Psoas muscle (tissue), 8 donors: ENCODE measurements around the gene TAF15. TPM values are rescaled to one million over a fixed set of nuclear protein-coding genes. Genes with fewer than 3 reads are reported as not detected.

Source experiments
- ATAC-seq, 4 donors: fragments of 200-7000 bp; cut with Tn5 transposase; one replicate each; pipeline ENCODE4 v1.9.1; 2020; ENCODE audit warnings: moderate library complexity in 3 of 4, mild to moderate bottlenecking in 2 of 4
- DNase-seq, 2 donors: peaks; one replicate each; pipeline ENCODE4 v3.0.0-alpha.2; 2020
- H3K27ac ChIP-seq: fragments of 200-600 bp; one replicate; pipeline ENCODE4 v1.8.0; 2022
- H3K27me3 ChIP-seq, 3 donors: fragments of 200-600 bp in 1 of 3; one replicate each; pipeline versions ENCODE4 v1.6.1 to v1.8.0; 2013 to 2022; ENCODE audit warnings: low read length in 2 of 3, mild to moderate bottlenecking in 2 of 3, moderate library complexity in 1 of 3; ENCODE audit not compliant: insufficient read depth in 3 of 3
- H3K36me3 ChIP-seq, 2 donors: fragments of 200-600 bp in 1 of 2; one replicate each; pipeline versions ENCODE4 v1.6.1 to v1.8.0; 2013 to 2022; ENCODE audit warnings: low read depth in 1 of 2, mild to moderate bottlenecking in 1 of 2, moderate library complexity in 1 of 2; ENCODE audit not compliant: insufficient read depth in 1 of 2
- H3K4me1 ChIP-seq: fragments of 200-600 bp; one replicate; pipeline ENCODE4 v1.8.0; 2022
- H3K4me3 ChIP-seq: fragments of 200-600 bp; one replicate; pipeline ENCODE4 v1.8.0; 2022; ENCODE audit warnings: mild to moderate bottlenecking
- H3K9me3 ChIP-seq: fragments of 200-600 bp; one replicate; pipeline ENCODE4 v1.8.0; 2022
- WGBS, 3 donors: extraction: QIAGEN DNeasy Blood & Tissue Kit; methylation state at CpG; one replicate each; pipeline versions ENCODE4 v1.1.6 to v1.1.7; 2013; 5-methylcytosine and 5-hydroxymethylcytosine counted together
- intact Hi-C, 2 donors: fragments of 100-400 bp; cut with DNase I; formaldehyde crosslinking; loops; one replicate each; pipeline versions ENCODE4 v1.11.0 to v1.14.2; 2022
- long read RNA-seq, 2 donors: library from polyadenylated mRNA; unstranded; transcript quantifications; one replicate each; pipeline ENCODE4 v2.0.0, GENCODE V29; 2021
- polyA plus RNA-seq, 3 donors: library from polyadenylated mRNA; stranded (reverse); fragments of 200-250 nt; gene quantifications; one replicate each; pipeline ENCODE4 v1.2.3, GENCODE V29; 2013
- total RNA-seq, 4 donors: library from RNA; stranded (reverse); fragmentation: NEBNext Ultra II Directional in 2 of 4; extraction: Animal tissue kit (Norgen Biotek cat#: 25700) in 2 of 4; gene quantifications; one replicate each; pipeline versions ENCODE4 v1.2.1 to v1.2.4, GENCODE V29; 2021 to 2023
- TF ChIP-seq, protein P1 (sequence below): fragments of 200-600 bp; IDR thresholded peaks from one replicate; pipeline ENCODE4 v1.8.0; 2022; ENCODE audit warnings: antibody characterized with exemption
- donor health status: healthy with polysubstance abuse.
- donor health status: DM: no; HTN: no; CAD: no; lungs with moderate emphysema.
- donor health status: Bipolar disorder and iron deficiency.
- donor health status: healthy.
- donor health status: DM: yes; HTN: yes; CAD: no.
- donor health status: DM: no; HTN: no; CAD: no.
- donor health status: DM: no; HTN: no; CAD: no.
- donor health status: DM: yes; HTN: yes; CAD: no.

TAF15 gene
- total RNA-seq (100 to 1,000 TPM; 101 to 141 (median 125) TPM), polyA plus RNA-seq (100 to 1,000 TPM in 1 of 3 donors, 10 to 100 TPM in 2; 51.9 to 105 (median 65.2) TPM)
- long read RNA-seq, donor 1, partial matches to known transcripts, result 0 of 1 reads
- long read RNA-seq, donor 1, other reads (novel, unspliced or antisense), result 1 of 1 reads
- long read RNA-seq, donor 2, partial matches to known transcripts, result 1 of 12 reads
- long read RNA-seq, donor 2, other reads (novel, unspliced or antisense), result 9 of 12 reads

DNA sequence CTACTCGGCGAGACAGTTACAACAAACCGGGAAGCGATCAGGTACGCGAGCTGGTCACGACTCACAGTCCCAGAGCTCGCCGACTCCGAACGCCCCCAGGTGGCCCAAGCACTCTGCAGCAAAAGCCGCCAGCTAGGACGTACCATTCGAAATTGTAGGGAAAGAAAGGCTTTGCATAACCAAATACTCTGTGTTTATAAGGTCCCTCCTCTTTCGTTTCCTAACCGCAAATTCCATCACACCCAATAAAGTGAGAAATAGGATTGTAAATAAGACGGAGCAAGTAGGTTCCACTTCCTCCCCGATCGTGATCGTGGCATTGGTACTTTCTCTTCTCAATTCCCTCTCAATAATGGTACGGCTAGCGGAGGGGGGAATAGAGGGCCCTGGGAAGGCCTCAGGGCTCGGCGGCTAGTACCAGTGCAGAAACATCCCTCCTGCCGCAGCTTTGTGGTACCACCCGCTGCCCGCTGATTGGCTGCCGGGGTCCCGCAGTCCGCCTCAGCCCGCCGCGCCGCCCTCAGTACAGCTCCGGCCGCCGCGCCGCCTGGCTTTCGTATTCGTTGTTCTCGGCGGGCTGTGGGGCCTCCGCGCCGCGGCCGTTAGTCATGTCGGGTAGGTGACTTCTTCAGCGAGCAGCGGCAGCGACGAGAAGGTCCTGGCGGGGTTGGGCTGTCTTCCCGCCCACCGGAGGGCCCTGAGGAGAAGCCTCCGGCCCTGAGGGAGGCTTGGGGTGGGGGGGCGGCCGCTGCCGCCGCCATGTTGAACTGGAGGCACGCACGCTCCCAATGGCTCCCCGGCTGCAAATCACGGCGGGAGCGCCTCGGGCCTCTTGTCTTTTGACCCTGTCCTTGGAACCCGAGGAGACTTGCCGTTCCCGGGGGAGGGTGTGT lies at the start of gene TAF15:
TSS of gene TAF15 (plus strand) at position 523 of the 893 bp plus-strand sequence. CDS start at position 609, 86 bp downstream.
- TF ChIP-seq, protein P1, sequence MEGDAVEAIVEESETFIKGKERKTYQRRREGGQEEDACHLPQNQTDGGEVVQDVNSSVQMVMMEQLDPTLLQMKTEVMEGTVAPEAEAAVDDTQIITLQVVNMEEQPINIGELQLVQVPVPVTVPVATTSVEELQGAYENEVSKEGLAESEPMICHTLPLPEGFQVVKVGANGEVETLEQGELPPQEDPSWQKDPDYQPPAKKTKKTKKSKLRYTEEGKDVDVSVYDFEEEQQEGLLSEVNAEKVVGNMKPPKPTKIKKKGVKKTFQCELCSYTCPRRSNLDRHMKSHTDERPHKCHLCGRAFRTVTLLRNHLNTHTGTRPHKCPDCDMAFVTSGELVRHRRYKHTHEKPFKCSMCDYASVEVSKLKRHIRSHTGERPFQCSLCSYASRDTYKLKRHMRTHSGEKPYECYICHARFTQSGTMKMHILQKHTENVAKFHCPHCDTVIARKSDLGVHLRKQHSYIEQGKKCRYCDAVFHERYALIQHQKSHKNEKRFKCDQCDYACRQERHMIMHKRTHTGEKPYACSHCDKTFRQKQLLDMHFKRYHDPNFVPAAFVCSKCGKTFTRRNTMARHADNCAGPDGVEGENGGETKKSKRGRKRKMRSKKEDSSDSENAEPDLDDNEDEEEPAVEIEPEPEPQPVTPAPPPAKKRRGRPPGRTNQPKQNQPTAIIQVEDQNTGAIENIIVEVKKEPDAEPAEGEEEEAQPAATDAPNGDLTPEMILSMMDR, result peak; percentile 72
- H3K4me3 ChIP-seq, result peak within 1 kb of the TSS; percentile 87
- peaks cover 20% of the 10 kb centered on the region for H3K4me1 ChIP-seq
- 0 to 1% (median 0%) methylated on average over 63 to 71 of the region's 71 CpGs for WGBS, 3 donors
- no peaks in the 10 kb centered on the region for H3K36me3 ChIP-seq
- intact Hi-C loops, result loop anchor here (1.0 to 2.0 kb wide), 2 partner anchors 42 to 45 kb away; no protein-coding TSS in a partner anchor
- H3K9me3 ChIP-seq, result no peaks in the 10 kb centered on the region
- H3K27ac ChIP-seq, result peak within 1 kb of the TSS; percentile 92
- ATAC-seq (peak; percentile 96 to 99 (median 98)), DNase-seq (peak; percentile 95 to 97)
- no peaks in the 10 kb centered on the region for H3K27me3 ChIP-seq

DNA sequence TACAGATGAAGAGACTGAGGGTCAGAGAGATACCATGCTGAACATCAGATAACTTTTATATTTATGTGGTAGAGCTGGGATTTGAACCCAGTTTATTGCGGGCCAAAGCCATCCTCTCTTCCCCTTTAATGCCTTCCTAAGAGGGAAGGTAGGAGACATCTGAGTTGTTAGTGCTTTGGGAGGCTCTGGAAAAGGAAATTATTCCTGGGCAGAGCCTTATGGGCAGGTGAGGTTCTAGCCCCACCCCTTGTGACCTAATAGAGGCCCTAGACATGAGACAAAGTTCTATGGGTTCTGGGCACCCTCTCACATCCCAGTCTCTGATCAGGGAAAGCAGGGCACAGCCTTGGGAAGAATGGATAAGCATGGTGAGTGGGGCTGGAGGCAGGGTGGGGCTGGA lies 48.7 kb upstream of the TAF15 start, which contains the start of gene C17orf50:
TSS of gene C17orf50 (plus strand) at position 301 of the 400 bp plus-strand sequence. CDS start at position 356, 55 bp downstream.
- Histone ChIP-seq H3K27me3 (no peaks in the 10 kb centered on the region), H3K9me3 (no peaks in the 10 kb centered on the region), H3K36me3 (no peaks in the 10 kb centered on the region), H3K4me3 (no peak within 1 kb of the TSS), H3K4me1 (peaks cover 6% of the 10 kb centered on the region), H3K27ac (no peak within 1 kb of the TSS)
- ATAC-seq, result no peak
- WGBS, 3 donors, result 64 to 95% (median 94%) methylated on average over 1 of the region's 1 CpG
- TF ChIP-seq, protein P1, result no peak
- DNase-seq, result no peak
- intact Hi-C loops, result no loop called here

DNA sequence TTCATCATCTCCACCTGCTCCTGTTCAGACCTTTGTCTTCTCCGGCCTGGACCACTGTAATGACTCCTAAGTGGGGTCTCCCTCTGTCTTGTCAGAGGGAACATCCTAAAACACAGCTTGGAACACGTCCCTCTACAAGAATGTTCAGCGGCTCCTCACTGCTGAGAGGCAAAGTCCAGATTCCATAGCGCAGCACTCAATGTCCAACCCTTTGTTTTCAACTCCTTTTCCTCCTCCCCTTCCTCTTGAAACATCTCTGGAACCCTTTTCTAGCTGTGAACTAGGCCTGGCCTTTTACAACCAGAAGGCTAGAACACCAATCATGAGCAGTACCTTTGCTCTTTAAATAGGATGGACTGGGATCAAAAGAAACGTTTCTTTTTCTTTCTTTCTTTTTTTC lies 47.7 kb upstream of the TAF15 start:
- no peaks in the 10 kb centered on the region for H3K27me3 ChIP-seq
- H3K36me3 ChIP-seq, result no peaks in the 10 kb centered on the region
- WGBS, 3 donors, result 83 to 86% (median 84%) methylated on average over 5 of the region's 5 CpGs
- peaks cover 6% of the 10 kb centered on the region for H3K4me1 ChIP-seq
- intact Hi-C loops, result no loop called here
- no peaks in the 10 kb centered on the region for H3K9me3 ChIP-seq
- H3K4me3 ChIP-seq, result no peak overlapping the region
- DNase-seq (no peak), ATAC-seq (no peak)
- TF ChIP-seq, protein P1, result no peak
- H3K27ac ChIP-seq, result no peak overlapping the region

DNA sequence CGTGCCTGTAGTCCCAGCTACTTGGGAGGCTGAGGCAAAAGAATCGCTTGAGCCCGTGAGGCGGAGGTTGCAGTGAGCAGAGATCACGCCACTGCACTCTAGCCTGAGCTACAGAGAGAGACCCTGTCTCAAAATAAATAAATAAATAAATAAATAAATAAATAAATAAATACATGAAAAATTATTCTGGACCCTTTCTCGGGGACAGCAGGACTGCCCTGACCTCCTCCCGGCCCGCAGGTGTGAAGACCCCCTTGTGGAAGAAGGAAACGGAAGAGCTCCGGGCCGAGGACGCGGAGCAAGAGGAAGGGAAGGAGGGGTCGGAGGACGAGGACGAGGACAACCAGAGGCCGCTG lies 45.5 kb upstream of the TAF15 start:
- intact Hi-C loops, result loop anchor here in 1 of 2 donors (1.0 kb wide), 2 partner anchors 41 to 46 kb away; partner anchors contain the start of gene TAF15
- Histone ChIP-seq H3K9me3 (no peaks in the 10 kb centered on the region), H3K36me3 (no peaks in the 10 kb centered on the region), H3K4me3 (peak overlapping the region; percentile 73), H3K4me1 (peaks cover 6% of the 10 kb centered on the region), H3K27me3 (no peaks in the 10 kb centered on the region), H3K27ac (no peak overlapping the region)
- WGBS, 3 donors, result 35 to 39% (median 36%) methylated on average over 16 to 17 of the region's 17 CpGs
- no peak for DNase-seq
- ATAC-seq, result peak in 1 of 4 donors; percentile 4
- TF ChIP-seq, protein P1, result no peak
